H1 (cell line): ENCODE results near the gene CAPN2. TPM values are rescaled to one million over a fixed set of nuclear protein-coding genes. Genes with fewer than 3 reads are reported as not detected.
"Not testable (repeated sequence)": the region's sequence is repeated elsewhere in the genome, so short reads cannot be mapped to it uniquely, and the experiment has no call there.

Experiments
- CTCF ChIA-PET: fragments of 300-600 bp; sonication (Branson Sonifier 250); formaldehyde crosslinking; loops from one replicate; lab custom pipeline; 2021; ENCODE audit not compliant: partially characterized antibody; lab: Charles Lee
- POLR2A ChIA-PET: fragments of 300-600 bp; sonication (Branson Sonifier 250); formaldehyde crosslinking; loops from one replicate; lab custom pipeline; 2021; ENCODE audit warnings: inconsistent platforms; ENCODE audit not compliant: partially characterized antibody; lab: Charles Lee
- DNase-seq, 2 experiments: peaks; one replicate each; pipeline versions ENCODE4 v3.0.0 to v3.0.0-alpha.2; 2010 to 2022; ENCODE audit warnings: low spot score in 2 of 2, low read depth in 1 of 2, mixed read lengths in 1 of 2
- FAIRE-seq: peaks from 2 replicates; lab custom pipeline; 2011; peaks lifted over from hg19 to GRCh38; lab: Jason Lieb, UNC
- H2AFZ ChIP-seq: 2 replicates; pipeline ENCODE4 v1.8.1; 2012; ENCODE audit warnings: low read length, inconsistent platforms
- H2AK5ac ChIP-seq: 2 replicates; pipeline ENCODE4 v1.6.1; 2013; ENCODE audit warnings: low read depth, low read length
- H2BK120ac ChIP-seq: replicated peaks from 2 replicates; pipeline ENCODE3; 2013; ENCODE audit warnings: low read depth, low read length, inconsistent platforms
- H2BK12ac ChIP-seq: 2 replicates; pipeline ENCODE4 v1.6.1; 2013; ENCODE audit warnings: low read depth, low read length
- H2BK15ac ChIP-seq: 2 replicates; pipeline ENCODE4 v1.6.1; 2013; ENCODE audit warnings: low read length
- H2BK20ac ChIP-seq: 2 replicates; pipeline ENCODE4 v1.6.1; 2013; ENCODE audit warnings: low read length
- H2BK5ac ChIP-seq: 2 replicates; pipeline ENCODE4 v1.6.1; 2013; ENCODE audit warnings: low read depth, low read length
- H3K14ac ChIP-seq: 2 replicates; pipeline ENCODE4 v1.6.1; 2013; ENCODE audit warnings: inconsistent platforms; ENCODE audit not compliant: insufficient read length
- H3K18ac ChIP-seq: 2 replicates; pipeline ENCODE4 v1.6.1; 2013; ENCODE audit warnings: low read length; ENCODE audit errors: extremely low read depth
- H3K23ac ChIP-seq: 2 replicates; pipeline ENCODE4 v1.6.1; 2013; ENCODE audit warnings: inconsistent platforms; ENCODE audit not compliant: insufficient read length
- H3K23me2 ChIP-seq: 2 replicates; pipeline ENCODE4 v1.6.1; 2013; ENCODE audit warnings: low read depth, low read length
- H3K27ac ChIP-seq: 2 replicates; pipeline ENCODE4 v1.6.1; 2011; ENCODE audit warnings: low read depth, low read length, inconsistent platforms
- H3K27me3 ChIP-seq, 4 experiments: replicated peaks in 1 of 4; 1 replicate in 1 of 4; 2 replicates in 3 of 4; pipeline versions ENCODE4 v1.6.1 to v1.8.1; 2011 to 2013; ENCODE audit warnings: low read length in 3 of 4, mild to moderate bottlenecking in 3 of 4, inconsistent platforms in 2 of 4, mixed read lengths in 2 of 4, moderate library complexity in 1 of 4; ENCODE audit not compliant: control insufficient read depth in 3 of 4, insufficient read depth in 3 of 4; ENCODE audit errors: extremely low read depth in 1 of 4
- H3K36me3 ChIP-seq, 4 experiments: 2 replicates each; pipeline versions ENCODE4 v1.6.1 to v1.8.1; 2011 to 2013; ENCODE audit warnings: mild to moderate bottlenecking in 4 of 4, low read length in 3 of 4, moderate library complexity in 2 of 4, control low read depth in 1 of 4, inconsistent platforms in 1 of 4; ENCODE audit not compliant: insufficient read depth in 4 of 4, control insufficient read depth in 2 of 4
- H3K4ac ChIP-seq: replicated peaks from 2 replicates; pipeline ENCODE3; 2013; ENCODE audit warnings: low read length, low read depth, mixed read lengths, inconsistent platforms; ENCODE audit not compliant: insufficient read length
- H3K4me1 ChIP-seq, 4 experiments: replicated peaks in 1 of 4; 1 replicate in 1 of 4; 2 replicates in 3 of 4; pipeline versions ENCODE4 v1.6.1 to v1.8.1; 2011 to 2013; ENCODE audit warnings: low read length in 3 of 4, inconsistent platforms in 2 of 4, mixed read lengths in 1 of 4; ENCODE audit not compliant: insufficient read depth in 4 of 4, control insufficient read depth in 3 of 4
- H3K4me2 ChIP-seq, 2 experiments: 2 replicates each; pipeline versions ENCODE4 v1.6.1 to v1.8.1; 2011 to 2013; ENCODE audit warnings: low read depth in 2 of 2, low read length in 2 of 2, control low read depth in 1 of 2, inconsistent platforms in 1 of 2, mild to moderate bottlenecking in 1 of 2; ENCODE audit not compliant: insufficient read depth in 1 of 2
- H3K4me3 ChIP-seq, 4 experiments: fragments of 200-600, 300-600 bp in 1 of 4; sonication (generic), shearing (Covaris generic), sonication (Bioruptor Twin) in 1 of 4; 2 replicates each; pipeline versions ENCODE4 v1.5.1 to v1.8.1; 2011 to 2016; ENCODE audit warnings: low read length in 4 of 4, low read depth in 3 of 4, control low read depth in 2 of 4, inconsistent platforms in 2 of 4, mild to moderate bottlenecking in 2 of 4, mixed read lengths in 1 of 4, moderate library complexity in 1 of 4; ENCODE audit not compliant: insufficient read depth in 2 of 4; ENCODE audit errors: extremely low read depth in 1 of 4
- H3K56ac ChIP-seq: replicated peaks from 2 replicates; pipeline ENCODE3; 2013; ENCODE audit warnings: low read depth, mild to moderate bottlenecking, mixed read lengths, low read length, inconsistent platforms; ENCODE audit not compliant: insufficient read length
- H3K79me1 ChIP-seq: 2 replicates; pipeline ENCODE4 v1.6.1; 2013; ENCODE audit warnings: low read depth, low read length, control low read depth
- H3K79me2 ChIP-seq, 2 experiments: 2 replicates each; pipeline versions ENCODE4 v1.6.1 to v1.8.1; 2012 to 2013; ENCODE audit warnings: low read length in 2 of 2, mild to moderate bottlenecking in 2 of 2, inconsistent platforms in 1 of 2; ENCODE audit not compliant: insufficient read depth in 2 of 2, control insufficient read depth in 1 of 2
- H3K9ac ChIP-seq, 4 experiments: replicated peaks in 1 of 4; 1 replicate in 1 of 4; 2 replicates in 3 of 4; pipeline versions ENCODE4 v1.6.1 to v1.8.1; 2011 to 2013; ENCODE audit warnings: low read depth in 3 of 4, low read length in 3 of 4, control low read depth in 2 of 4, mild to moderate bottlenecking in 2 of 4, moderate library complexity in 2 of 4, inconsistent platforms in 1 of 4; ENCODE audit errors: extremely low read depth in 1 of 4
- H3K9me3 ChIP-seq, 2 experiments: 2 replicates each; pipeline versions ENCODE4 v1.6.1 to v1.8.1; 2012 to 2013; ENCODE audit warnings: mild to moderate bottlenecking in 2 of 2, moderate library complexity in 2 of 2, control low read depth in 1 of 2, inconsistent platforms in 1 of 2, low read depth in 1 of 2, low read length in 1 of 2, mixed read lengths in 1 of 2; ENCODE audit not compliant: insufficient read depth in 2 of 2
- H4K20me1 ChIP-seq, 2 experiments: replicated peaks in 1 of 2; 2 replicates each; pipeline versions ENCODE3 to v1.8.1; 2011 to 2013; ENCODE audit warnings: inconsistent platforms in 2 of 2, low read length in 2 of 2, mild to moderate bottlenecking in 1 of 2; ENCODE audit not compliant: insufficient read depth in 2 of 2, control insufficient read depth in 1 of 2
- H4K5ac ChIP-seq: 2 replicates; pipeline ENCODE4 v1.6.1; 2013; ENCODE audit warnings: low read length, low read depth, mixed read lengths, inconsistent platforms; ENCODE audit not compliant: insufficient read length
- H4K8ac ChIP-seq: 2 replicates; pipeline ENCODE4 v1.8.0; 2013; ENCODE audit warnings: mild to moderate bottlenecking, moderate library complexity, low read length, inconsistent platforms; ENCODE audit not compliant: insufficient read depth; ENCODE audit errors: extremely low read depth
- H4K91ac ChIP-seq: replicated peaks from 2 replicates; pipeline ENCODE3; 2013; ENCODE audit warnings: low read length, mixed read lengths, inconsistent platforms; ENCODE audit not compliant: insufficient read length
- WGBS, 2 experiments: shearing (Covaris generic) in 1 of 2; methylation state at CpG; one replicate each; pipeline versions ENCODE4 v1.1.6 to v1.1.7; 2013 to 2015; ENCODE audit warnings: low lambda C conversion rate in 2 of 2, mixed read lengths in 2 of 2, inconsistent platforms in 1 of 2, low coverage in 1 of 2, missing lambda C conversion rate in 1 of 2; ENCODE audit not compliant: insufficient replicate concordance in 2 of 2, insufficient coverage in 1 of 2, insufficient read length in 1 of 2; ENCODE audit errors: extremely low coverage in 1 of 2, missing lambda C conversion rate in 1 of 2; 5-methylcytosine and 5-hydroxymethylcytosine counted together
- polyA plus RNA-seq, 7 experiments: library from polyadenylated mRNA; depleted of rRNA in 3 of 7; stranded (reverse) in 5 of 7; unstranded in 2 of 7; fragments of >200 nt in 5 of 7; fragments of 200-250 nt in 2 of 7; gene quantifications; 1 replicate in 5 of 7; 2 replicates in 1 of 7; 4 replicates in 1 of 7; pipeline versions ENCODE4 v1.2.1 to v1.2.3, GENCODE V29; 2011 to 2013; ENCODE audit warnings: missing spikeins in 2 of 7, mixed read lengths in 2 of 7
- total RNA-seq: library from RNA; stranded (reverse); fragmentation: NEBNext Ultra II Directional; extraction: Animal tissue kit (Norgen Biotek cat#: 25700); gene quantifications from 2 replicates; pipeline ENCODE4 v1.2.1, GENCODE V29; 2021

The CAPN2 gene
- total and polyA plus RNA-seq, 2 of the 8 experiments (the other 6 are each of a cell fraction or from before 2014, with no cell fraction given): 9.2 to 10.3 TPM

DNA sequence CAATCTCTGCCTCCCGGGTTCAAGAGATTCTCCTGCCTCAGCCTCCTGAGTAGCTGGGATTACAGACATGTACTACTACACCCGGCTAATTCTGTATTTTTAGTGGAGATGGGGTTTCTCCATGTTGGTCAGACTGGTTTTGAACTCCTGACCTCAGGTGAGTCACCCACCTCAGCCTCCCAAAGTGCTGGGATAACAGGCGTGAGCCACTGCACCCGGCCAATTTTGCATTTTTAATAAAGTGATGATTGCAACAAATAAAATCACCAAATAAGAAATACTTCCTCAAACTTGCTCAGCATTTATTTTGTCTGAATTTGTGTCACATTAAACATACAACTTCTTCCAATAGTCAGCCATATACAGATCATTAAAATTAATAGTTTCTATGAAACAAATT, 97.6 kb downstream of the CAPN2 start:
- 89% methylated on average over 4 of the region's 4 CpGs; no CpG with 5 or more reads in 1 of the 2 experiments for WGBS, 2 experiments
- H2AFZ ChIP-seq, H4K8ac ChIP-seq, H3K27ac ChIP-seq, H4K5ac ChIP-seq, H3K4me2 ChIP-seq, POLR2A ChIA-PET, FAIRE-seq, H3K9me3 ChIP-seq, H2BK120ac ChIP-seq, H3K18ac ChIP-seq, H3K4ac ChIP-seq, H3K23me2 ChIP-seq, H3K4me3 ChIP-seq, H3K4me1 ChIP-seq, H3K27me3 ChIP-seq, H3K14ac ChIP-seq, H3K79me1 ChIP-seq, H2BK12ac ChIP-seq, H4K20me1 ChIP-seq, DNase-seq, H2AK5ac ChIP-seq, H2BK5ac ChIP-seq, H3K56ac ChIP-seq, H2BK15ac ChIP-seq, H3K79me2 ChIP-seq, H3K9ac ChIP-seq, H4K91ac ChIP-seq, H2BK20ac ChIP-seq, H3K23ac ChIP-seq: not testable (repeated sequence)
- CTCF ChIA-PET: interaction anchor here (2.7 kb wide), 1 partner anchor 14 kb away, joined by 16 read pairs; no protein-coding TSS in a partner anchor
- H3K36me3 ChIP-seq: peaks cover 5 to 60% (median 25%) of the 10 kb centered on the region in 4 experiments
